ENCODE data around the gene MAPK1IP1L. TPM values are rescaled to one million over a fixed set of nuclear protein-coding genes. Genes with fewer than 3 reads are reported as not detected.

MAPK1IP1L gene
- total and polyA plus RNA-seq, 2 of the 13 experiments (the other 11 are each of a cell fraction or from before 2014, with no cell fraction given) = 27.8 to 68.4 TPM

- no peak for DNase-seq (ENCODE audit: low spot score)
- Histone ChIP-seq H2AFZ (ENCODE audit: low read length) (no peak overlapping the region), H3K79me2 (ENCODE audit: insufficient read depth, low read length) (no peaks in the 10 kb centered on the region), H3K4me2 (ENCODE audit: low read depth, low read length) (no peak overlapping the region), H3K9me3 (ENCODE audit: low read length) (no peaks in the 10 kb centered on the region), H3K27me3 (ENCODE audit: control insufficient read depth in 1 of 2, insufficient read depth in 2 of 2, low read length in 2 of 2) (no peaks in the 10 kb centered on the region), H3K36me3 (replicated peaks in 1 of 2; ENCODE audit: control insufficient read depth in 1 of 2, insufficient read depth in 2 of 2, low read length in 2 of 2) (no peaks in the 10 kb centered on the region), H3K4me3 (replicated peaks in 1 of 3; ENCODE audit: insufficient read depth in 1 of 3, low read depth in 2 of 3, low read length in 3 of 3) (no peak overlapping the region), H3K4me1 (ENCODE audit: insufficient read depth, low read length) (peaks cover 27% of the 10 kb centered on the region), H3K9ac (ENCODE audit: insufficient read depth, low read depth, low read length) (no peak overlapping the region), H4K20me1 (ENCODE audit: insufficient read depth, low read length) (no peaks in the 10 kb centered on the region), H3K27ac (ENCODE audit: extremely low read length, insufficient read depth, low read length) (no peak overlapping the region)
- ChIA-PET POLR2A (no interaction called here), CTCF (ENCODE audit: low intra/inter-chr PET ratio, low total read pairs) (no interaction called here)
- no peak for FAIRE-seq
- intact Hi-C loops (cut with micrococcal nuclease; ENCODE audit: unreplicated experiment) = no loop called here
- 75% methylated on average over 2 of the region's 2 CpGs for WGBS (ENCODE audit: low lambda C conversion rate)
- in situ Hi-C loops (cut with HindIII; ENCODE audit: extremely low pct_ligation_motif_present, low pct_unique_long_range_greater_than_20kb) = no loop called here
- no peak for ATAC-seq
- TF ChIP-seq ZNF280D (CRISPR knock-in tag; IDR thresholded peaks at IDR 0.05) (no peak), HOXA9 (CRISPR knock-in tag; IDR thresholded peaks at IDR 0.05; ENCODE audit: borderline replicate concordance) (no peak), YEATS2 (CRISPR knock-in tag; IDR thresholded peaks at IDR 0.05; ENCODE audit: borderline replicate concordance) (no peak), CBX1 (IDR thresholded peaks at IDR 0.05; ENCODE audit: low read depth) (no peak), ZNF225 (CRISPR knock-in tag; IDR thresholded peaks at IDR 0.05) (no peak), SOX5 (CRISPR knock-in tag; IDR thresholded peaks at IDR 0.05; ENCODE audit: borderline replicate concordance) (no peak), KAT8 (CRISPR knock-in tag; IDR thresholded peaks at IDR 0.05) (no peak)
- BruUV-seq (replicated peaks) = no TSS peak
These were observed 22.4 kb downstream of the MAPK1IP1L start for GRCh38 chr14:55073856-55074255.

All from HepG2 (cell line).